Measurements from ENCODE around the gene SPSB2. TPM values are rescaled to one million over a fixed set of nuclear protein-coding genes. Genes with fewer than 3 reads are reported as not detected.

Gene SPSB2
- total RNA-seq, 1 experiment from 2014 or later, result 8.1 TPM

DNA sequence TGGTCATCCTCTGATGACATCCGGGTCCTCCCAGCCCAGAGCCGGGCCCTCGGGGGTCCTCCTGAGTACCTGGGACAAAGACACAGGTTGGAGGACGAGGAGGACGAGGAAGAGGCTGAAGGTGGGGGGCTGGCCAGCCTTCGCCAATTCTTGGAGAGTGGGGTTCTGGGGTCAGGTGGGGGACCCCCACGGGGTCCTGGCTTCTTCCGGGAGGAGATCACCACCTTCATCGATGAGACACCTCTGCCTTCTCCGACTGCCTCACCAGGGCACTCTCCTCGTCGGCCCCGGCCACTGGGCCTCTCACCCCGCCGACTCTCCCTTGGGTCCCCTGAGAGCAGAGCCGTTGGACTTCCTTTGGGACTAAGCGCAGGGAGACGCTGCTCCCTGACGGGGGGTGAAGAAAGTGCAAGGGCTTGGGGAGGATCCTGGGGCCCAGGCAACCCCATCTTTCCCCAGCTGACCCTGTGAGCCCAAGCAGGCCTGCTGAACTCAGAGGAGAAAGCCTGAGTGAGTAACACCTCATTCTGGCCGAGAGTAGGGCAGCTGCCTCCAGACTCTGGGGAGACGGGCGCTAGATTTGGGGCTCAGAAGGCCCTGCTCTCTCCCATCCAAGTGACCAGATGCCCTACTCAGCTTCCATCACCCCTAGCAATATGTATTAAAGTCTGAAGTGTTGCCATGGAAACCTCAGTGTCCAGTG, 46.2 kb downstream of the SPSB2 start:
- Histone ChIP-seq H3K9me3 (ENCODE audit: low read depth, low read length, poor library complexity, severe bottlenecking) (no peaks in the 10 kb centered on the region), H3K4me3 (ENCODE audit: low read depth, low read length, poor library complexity, severe bottlenecking) (no peak overlapping the region), H3K27me3 (replicated peaks; ENCODE audit: insufficient read depth, low read depth, low read length, poor library complexity) (no peaks in the 10 kb centered on the region), H3K36me3 (ENCODE audit: insufficient read depth, low read length, poor library complexity, severe bottlenecking) (peaks cover 15% of the 10 kb centered on the region), H3K27ac (ENCODE audit: low read depth, low read length, poor library complexity, severe bottlenecking) (peak overlapping the region; percentile 57), H3K4me1 (ENCODE audit: insufficient read depth, low read length, poor library complexity, severe bottlenecking) (peaks cover 28% of the 10 kb centered on the region)
- CTCF ChIA-PET, result interaction anchor here (0.6 to 0.9 kb wide), 2 partner anchors 75 to 103 kb away, joined by 3 read pairs; no protein-coding TSS in a partner anchor
- no peak for TF ChIP-seq EZH2 (IDR thresholded peaks at IDR 0.05; ENCODE audit: borderline replicate concordance, low read depth, low read length, poor library complexity, severe bottlenecking)
- no peak for TF ChIP-seq CTCF (conservative IDR thresholded peaks at IDR 0.05; ENCODE audit: low read depth, low read length)
- intact Hi-C loops (cut with micrococcal nuclease; ENCODE audit: unreplicated experiment), result loop anchor here (5.0 kb wide), 2 partner anchors 60 to 210 kb away; partner anchors contain the start of gene PTMS
- BruUV-seq (replicated peaks), result no TSS peak
- POLR2A ChIA-PET (ENCODE audit: low non-redundant PET), result interaction anchor here (0.6 to 0.9 kb wide), 2 partner anchors 73 to 595 kb away, joined by 3 read pairs; no protein-coding TSS in a partner anchor
- no peak for DNase-seq (ENCODE audit: low spot score)

DNA sequence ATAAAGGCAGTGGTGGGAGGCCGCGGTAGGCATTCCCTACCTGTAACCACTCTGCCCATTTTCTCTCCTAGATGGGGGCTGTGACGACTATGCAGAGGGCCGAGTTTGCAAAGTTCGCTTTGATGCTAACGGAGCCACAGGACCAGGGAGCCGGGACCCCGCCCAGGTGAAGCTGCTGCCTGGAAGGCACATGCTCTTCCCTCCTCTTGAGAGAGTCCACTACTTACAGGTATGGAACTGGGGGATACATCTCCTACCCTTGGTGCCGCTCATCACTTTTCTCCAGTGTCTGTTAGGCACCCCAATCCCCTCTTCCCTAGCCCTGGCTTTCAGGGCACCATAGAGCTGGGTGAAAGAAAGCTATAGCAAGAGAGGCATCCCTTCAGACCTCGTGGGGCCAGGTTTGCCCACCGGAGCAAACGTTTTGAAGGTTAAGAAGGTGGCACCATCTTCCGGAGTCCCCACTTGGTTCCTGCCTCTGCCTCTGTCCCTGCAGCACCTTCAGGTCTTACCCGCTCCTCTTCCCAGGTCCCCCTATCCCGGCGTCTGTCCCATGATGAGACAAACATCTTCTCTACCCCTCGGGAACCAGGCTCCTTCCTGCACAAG, 46.9 kb downstream of the SPSB2 start:
- H3K36me3 ChIP-seq (ENCODE audit: insufficient read depth, low read length, poor library complexity, severe bottlenecking), result peaks cover 8% of the 10 kb centered on the region
- intact Hi-C loops (cut with micrococcal nuclease; ENCODE audit: unreplicated experiment), result loop anchor here (5.0 kb wide), 2 partner anchors 59 to 209 kb away; partner anchors contain the start of gene PTMS
- BruUV-seq (replicated peaks), result no TSS peak
- H3K4me1 ChIP-seq (ENCODE audit: insufficient read depth, low read length, poor library complexity, severe bottlenecking), result peaks cover 32% of the 10 kb centered on the region
- H3K27me3 ChIP-seq (replicated peaks; ENCODE audit: insufficient read depth, low read depth, low read length, poor library complexity), result no peaks in the 10 kb centered on the region
- H3K4me3 ChIP-seq (ENCODE audit: low read depth, low read length, poor library complexity, severe bottlenecking), result no peak overlapping the region
- no peak for DNase-seq (ENCODE audit: low spot score)
- CTCF ChIA-PET, result no interaction called here
- H3K27ac ChIP-seq (ENCODE audit: low read depth, low read length, poor library complexity, severe bottlenecking), result peak overlapping the region; percentile 11
- POLR2A ChIA-PET (ENCODE audit: low non-redundant PET), result interaction anchor here (0.9 kb wide), 1 partner anchor 73 kb away, joined by 3 read pairs; no protein-coding TSS in a partner anchor
- no peaks in the 10 kb centered on the region for H3K9me3 ChIP-seq (ENCODE audit: low read depth, low read length, poor library complexity, severe bottlenecking)
- TF ChIP-seq CTCF (conservative IDR thresholded peaks at IDR 0.05; ENCODE audit: low read depth, low read length), result no peak
- TF ChIP-seq EZH2 (IDR thresholded peaks at IDR 0.05; ENCODE audit: borderline replicate concordance, low read depth, low read length, poor library complexity, severe bottlenecking), result no peak

GRCh38 chr12:6825398-6826124, 47.5 kb downstream of the SPSB2 start:
- no TSS peak for BruUV-seq (replicated peaks)
- no peak overlapping the region for H3K4me3 ChIP-seq (ENCODE audit: low read depth, low read length, poor library complexity, severe bottlenecking)
- H3K27me3 ChIP-seq (replicated peaks; ENCODE audit: insufficient read depth, low read depth, low read length, poor library complexity), result no peaks in the 10 kb centered on the region
- no peaks in the 10 kb centered on the region for H3K9me3 ChIP-seq (ENCODE audit: low read depth, low read length, poor library complexity, severe bottlenecking)
- CTCF ChIA-PET, result interaction anchor here (1.0 kb wide), 2 partner anchors 45 to 72 kb away, joined by 3 to 6 read pairs; partner anchors contain the start of gene MLF2
- peak; percentile 85 for DNase-seq (ENCODE audit: low spot score)
- H3K36me3 ChIP-seq (ENCODE audit: insufficient read depth, low read length, poor library complexity, severe bottlenecking), result peaks cover 2% of the 10 kb centered on the region
- H3K27ac ChIP-seq (ENCODE audit: low read depth, low read length, poor library complexity, severe bottlenecking), result peak overlapping the region; percentile 11
- POLR2A ChIA-PET (ENCODE audit: low non-redundant PET), result interaction anchor here (0.9 kb wide), 1 partner anchor 72 kb away, joined by 3 read pairs; no protein-coding TSS in a partner anchor
- TF ChIP-seq CTCF (conservative IDR thresholded peaks at IDR 0.05; ENCODE audit: low read depth, low read length) (peak; percentile 92), EZH2 (IDR thresholded peaks at IDR 0.05; ENCODE audit: borderline replicate concordance, low read depth, low read length, poor library complexity, severe bottlenecking) (no peak)
- H3K4me1 ChIP-seq (ENCODE audit: insufficient read depth, low read length, poor library complexity, severe bottlenecking), result peaks cover 37% of the 10 kb centered on the region
- intact Hi-C loops (cut with micrococcal nuclease; ENCODE audit: unreplicated experiment), result loop anchor here (1.0 to 5.0 kb wide), 3 partner anchors 58 to 208 kb away; partner anchors contain the start of genes MLF2 and PTMS
